Esophagus muscularis mucosa (tissue), 4 donors: Measurements from ENCODE around the gene SUGP1. TPM values are rescaled to one million over a fixed set of nuclear protein-coding genes. Genes with fewer than 3 reads are reported as not detected.
"Not testable (repeated sequence)": the region's sequence is repeated elsewhere in the genome, so short reads cannot be mapped to it uniquely, and the experiment has no call there.

Experiments
- DNase-seq: peaks from one replicate; pipeline ENCODE4 v3.0.0-alpha.2; 2017; ENCODE audit errors: extremely low spot score
- H3K27ac ChIP-seq, 4 donors: fragments of 200-600 bp; sonication (generic); replicated peaks in 1 of 4; 1 replicate in 3 of 4; 2 replicates in 1 of 4; pipeline ENCODE4 v1.5.1; 2016 to 2019; ENCODE audit warnings: mild to moderate bottlenecking in 1 of 4
- H3K27me3 ChIP-seq, 4 donors: fragments of 200-600 bp; sonication (generic); one replicate each; pipeline versions ENCODE4 v1.5.1 to v1.6.0; 2016 to 2019
- H3K36me3 ChIP-seq, 4 donors: fragments of 200-600 bp; sonication (generic); one replicate each; pipeline ENCODE4 v1.5.1; 2016 to 2019
- H3K4me1 ChIP-seq, 4 donors: fragments of 200-600 bp; sonication (generic); one replicate each; pipeline ENCODE4 v1.5.1; 2016 to 2019
- H3K4me3 ChIP-seq, 4 donors: fragments of 200-600 bp; sonication (generic); 1 replicate in 2 of 4; 2 replicates in 2 of 4; pipeline ENCODE4 v1.5.1; 2016 to 2019; ENCODE audit warnings: mild to moderate bottlenecking in 4 of 4, moderate library complexity in 1 of 4
- H3K9me3 ChIP-seq, 4 donors: fragments of 200-600 bp; sonication (generic); 1 replicate in 3 of 4; 2 replicates in 1 of 4; pipeline ENCODE4 v1.5.1; 2016 to 2019
- EP300 ChIP-seq: sonication (generic); formaldehyde crosslinking; IDR thresholded peaks from one replicate; pipeline ENCODE4 v1.6.1; 2017; ENCODE audit warnings: antibody characterized with exemption
- POLR2A ChIP-seq: fragments of 450-650 bp; IDR thresholded peaks from one replicate; pipeline ENCODE4 v1.6.1; 2017; ENCODE audit warnings: antibody characterized with exemption, moderate library complexity, mild to moderate bottlenecking, low read depth
- POLR2AphosphoS5 ChIP-seq, 2 donors: sonication (generic); formaldehyde crosslinking; IDR thresholded peaks; one replicate each; pipeline ENCODE4 v1.6.1; 2017; ENCODE audit warnings: antibody characterized with exemption in 2 of 2
- WGBS: methylation state at CpG from one replicate; pipeline ENCODE4 v1.1.5; 2018; 5-methylcytosine and 5-hydroxymethylcytosine counted together
- intact Hi-C: fragments of 100-400 bp; cut with DNase I; formaldehyde crosslinking; loops from one replicate; pipeline ENCODE4 v1.15.1; 2023
- total RNA-seq, 4 donors: library from RNA; depleted of rRNA; stranded (reverse); fragments of >200 nt; gene quantifications; one replicate each; pipeline versions ENCODE4 v1.1.0 to v1.2.1, GENCODE V29; 2016
- TF ChIP-seq, protein P1 (sequence below), 3 experiments: fragments of 200-600 bp in 2 of 3; fragments of 450-650 bp in 1 of 3; sonication (generic) in 2 of 3; IDR thresholded peaks; one replicate each; pipeline ENCODE4 v1.5.1; 2017 to 2019; ENCODE audit warnings: antibody characterized with exemption in 3 of 3, mild to moderate bottlenecking in 2 of 3, moderate library complexity in 1 of 3

SUGP1 gene
- total RNA-seq, 4 donors from 2014 or later: 26.0 to 43.8 (median 30.8) TPM

DNA sequence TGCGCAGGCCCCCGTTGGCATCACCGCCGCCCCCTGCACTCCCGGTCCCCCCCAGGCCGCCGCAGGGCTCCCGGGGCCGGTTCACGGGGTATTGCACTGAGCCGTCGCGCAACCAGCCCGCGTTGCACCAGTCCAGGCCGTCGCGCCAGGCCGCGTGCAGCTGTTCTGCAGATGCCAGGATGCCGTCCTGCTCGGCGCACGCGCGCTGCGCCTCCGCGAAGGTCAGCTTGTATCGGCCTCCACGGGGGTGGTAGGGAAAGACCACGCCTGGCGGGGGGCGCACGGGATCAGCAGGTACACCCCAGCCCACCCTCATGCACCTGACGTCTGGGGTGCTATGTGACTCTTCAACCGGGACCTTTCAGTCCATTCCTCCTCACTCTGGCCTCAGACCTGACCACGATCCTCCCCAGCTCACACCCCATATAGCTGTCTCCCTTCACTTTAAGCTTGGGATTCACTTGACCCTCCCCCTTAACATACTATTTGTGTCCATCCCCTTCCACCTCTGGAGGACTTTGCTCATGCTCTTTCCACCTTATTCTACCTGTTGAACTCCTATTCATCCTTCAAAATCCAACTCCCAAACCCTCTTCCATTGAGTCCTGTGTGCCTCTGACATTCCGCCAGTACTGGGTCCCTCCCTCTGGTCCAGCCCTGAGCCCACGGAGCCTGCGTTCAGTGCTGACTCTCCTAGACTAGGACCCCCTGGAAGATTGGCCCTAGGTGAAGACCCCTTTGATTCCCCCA lies 61.5 kb downstream of the SUGP1 start:
- intact Hi-C loops: no loop called here
- 90% methylated on average over 31 of the region's 41 CpGs for WGBS

DNA sequence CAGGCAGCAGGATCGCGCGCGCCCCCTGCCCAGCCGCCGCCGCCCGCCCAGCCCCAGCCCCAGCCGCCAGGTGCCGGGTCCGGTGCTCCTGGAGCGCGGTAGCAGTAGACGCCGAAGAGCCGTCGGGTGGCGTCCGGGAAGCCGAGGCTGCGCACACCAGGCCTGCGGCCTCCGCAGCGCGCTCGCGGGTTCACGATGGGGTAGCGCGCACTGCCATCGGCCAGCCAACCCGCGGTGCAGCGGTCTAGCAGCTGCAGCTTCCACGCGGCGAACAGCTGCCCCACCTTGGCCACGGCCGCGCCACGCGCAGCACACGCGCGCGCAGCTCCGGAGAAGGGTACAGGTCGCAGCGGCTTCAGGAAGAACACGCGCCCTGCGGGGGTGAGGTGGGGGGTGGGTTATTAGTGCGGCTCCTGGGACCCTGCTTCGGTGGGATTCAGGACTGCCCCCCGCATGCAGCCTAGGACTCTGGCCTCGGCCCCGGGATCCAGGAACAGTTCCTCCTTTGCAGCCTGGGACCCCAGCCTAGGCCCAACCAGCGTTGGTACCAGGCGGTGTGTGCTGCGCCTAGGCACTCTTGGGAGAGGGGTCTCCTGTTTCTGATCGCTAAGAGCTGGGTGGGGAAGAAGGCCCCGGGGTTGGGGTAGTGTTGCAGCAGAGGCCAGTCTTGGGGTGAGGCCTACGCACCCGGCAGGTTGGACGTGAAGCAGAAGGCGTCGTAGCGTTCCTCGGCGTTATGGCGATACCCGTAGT lies 62.3 kb downstream of the SUGP1 start:
- no peak overlapping the region for H3K27ac ChIP-seq
- TF ChIP-seq, protein P1, sequence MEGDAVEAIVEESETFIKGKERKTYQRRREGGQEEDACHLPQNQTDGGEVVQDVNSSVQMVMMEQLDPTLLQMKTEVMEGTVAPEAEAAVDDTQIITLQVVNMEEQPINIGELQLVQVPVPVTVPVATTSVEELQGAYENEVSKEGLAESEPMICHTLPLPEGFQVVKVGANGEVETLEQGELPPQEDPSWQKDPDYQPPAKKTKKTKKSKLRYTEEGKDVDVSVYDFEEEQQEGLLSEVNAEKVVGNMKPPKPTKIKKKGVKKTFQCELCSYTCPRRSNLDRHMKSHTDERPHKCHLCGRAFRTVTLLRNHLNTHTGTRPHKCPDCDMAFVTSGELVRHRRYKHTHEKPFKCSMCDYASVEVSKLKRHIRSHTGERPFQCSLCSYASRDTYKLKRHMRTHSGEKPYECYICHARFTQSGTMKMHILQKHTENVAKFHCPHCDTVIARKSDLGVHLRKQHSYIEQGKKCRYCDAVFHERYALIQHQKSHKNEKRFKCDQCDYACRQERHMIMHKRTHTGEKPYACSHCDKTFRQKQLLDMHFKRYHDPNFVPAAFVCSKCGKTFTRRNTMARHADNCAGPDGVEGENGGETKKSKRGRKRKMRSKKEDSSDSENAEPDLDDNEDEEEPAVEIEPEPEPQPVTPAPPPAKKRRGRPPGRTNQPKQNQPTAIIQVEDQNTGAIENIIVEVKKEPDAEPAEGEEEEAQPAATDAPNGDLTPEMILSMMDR (IDR thresholded peaks at IDR 0.05): no peak
- TF ChIP-seq POLR2AphosphoS5 (IDR thresholded peaks at IDR 0.05) (no peak), EP300 (no peak), POLR2A (no peak)
- H3K4me1 ChIP-seq: peaks cover 8 to 11% (median 11%) of the 10 kb centered on the region in 4 donors
- H3K4me3 ChIP-seq: no peak overlapping the region
- no peaks in the 10 kb centered on the region for H3K36me3 ChIP-seq
- WGBS: 86% methylated on average over 18 of the region's 72 CpGs
- no peak for DNase-seq
- H3K27me3 ChIP-seq: peaks cover 3 to 95% (median 17%) of the 10 kb centered on the region in 4 donors
- intact Hi-C loops: no loop called here
- H3K9me3 ChIP-seq: no peaks in the 10 kb centered on the region

More for the DNA sequence above, 61.5 kb downstream of the SUGP1 start:
- DNase-seq: no peak
- Histone ChIP-seq H3K27me3 (peaks cover 3 to 93% (median 19%) of the 10 kb centered on the region in 4 donors), H3K27ac (no peak overlapping the region), H3K4me3 (no peak overlapping the region), H3K36me3 (no peaks in the 10 kb centered on the region), H3K4me1 (peaks cover 8 to 11% (median 11%) of the 10 kb centered on the region in 4 donors), H3K9me3 (no peaks in the 10 kb centered on the region)
- TF ChIP-seq EP300 (no peak), POLR2AphosphoS5 (IDR thresholded peaks at IDR 0.05) (no peak), POLR2A (no peak)
- TF ChIP-seq, protein P1 (IDR thresholded peaks at IDR 0.05): no peak

DNA sequence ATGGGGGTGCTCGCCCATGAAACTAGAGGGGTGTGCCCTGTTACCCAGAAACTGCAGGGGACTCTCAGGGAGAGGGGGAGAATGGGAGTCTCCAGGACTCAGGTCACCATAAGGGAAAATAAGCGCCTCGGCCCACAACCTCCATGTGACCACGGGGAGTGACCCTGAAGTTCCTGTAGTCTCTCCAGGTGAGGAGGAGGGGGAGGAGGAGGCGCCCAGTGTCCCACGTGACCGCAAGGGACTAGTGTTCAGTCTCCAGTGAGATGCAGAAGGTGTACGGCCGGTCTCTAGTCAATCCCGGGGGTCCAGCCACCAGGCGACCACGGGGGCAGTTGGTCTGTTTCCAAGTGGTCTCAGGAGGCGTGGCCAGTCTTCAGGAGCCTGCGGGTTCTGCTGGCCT lies 63.2 kb downstream of the SUGP1 start:
- H3K27ac ChIP-seq: no peak overlapping the region
- no peak overlapping the region for H3K4me3 ChIP-seq
- intact Hi-C loops: no loop called here
- no peaks in the 10 kb centered on the region for H3K9me3 ChIP-seq
- TF ChIP-seq, protein P1 (IDR thresholded peaks at IDR 0.05): no peak
- TF ChIP-seq POLR2AphosphoS5 (IDR thresholded peaks at IDR 0.05) (no peak), EP300 (no peak), POLR2A (no peak)
- H3K36me3 ChIP-seq: no peaks in the 10 kb centered on the region
- H3K4me1 ChIP-seq: peaks cover 8 to 11% (median 11%) of the 10 kb centered on the region in 4 donors
- H3K27me3 ChIP-seq: peaks cover 0 to 95% (median 12%) of the 10 kb centered on the region in 4 donors
- DNase-seq: no peak
- WGBS: 65% methylated on average over 13 of the region's 14 CpGs

DNA sequence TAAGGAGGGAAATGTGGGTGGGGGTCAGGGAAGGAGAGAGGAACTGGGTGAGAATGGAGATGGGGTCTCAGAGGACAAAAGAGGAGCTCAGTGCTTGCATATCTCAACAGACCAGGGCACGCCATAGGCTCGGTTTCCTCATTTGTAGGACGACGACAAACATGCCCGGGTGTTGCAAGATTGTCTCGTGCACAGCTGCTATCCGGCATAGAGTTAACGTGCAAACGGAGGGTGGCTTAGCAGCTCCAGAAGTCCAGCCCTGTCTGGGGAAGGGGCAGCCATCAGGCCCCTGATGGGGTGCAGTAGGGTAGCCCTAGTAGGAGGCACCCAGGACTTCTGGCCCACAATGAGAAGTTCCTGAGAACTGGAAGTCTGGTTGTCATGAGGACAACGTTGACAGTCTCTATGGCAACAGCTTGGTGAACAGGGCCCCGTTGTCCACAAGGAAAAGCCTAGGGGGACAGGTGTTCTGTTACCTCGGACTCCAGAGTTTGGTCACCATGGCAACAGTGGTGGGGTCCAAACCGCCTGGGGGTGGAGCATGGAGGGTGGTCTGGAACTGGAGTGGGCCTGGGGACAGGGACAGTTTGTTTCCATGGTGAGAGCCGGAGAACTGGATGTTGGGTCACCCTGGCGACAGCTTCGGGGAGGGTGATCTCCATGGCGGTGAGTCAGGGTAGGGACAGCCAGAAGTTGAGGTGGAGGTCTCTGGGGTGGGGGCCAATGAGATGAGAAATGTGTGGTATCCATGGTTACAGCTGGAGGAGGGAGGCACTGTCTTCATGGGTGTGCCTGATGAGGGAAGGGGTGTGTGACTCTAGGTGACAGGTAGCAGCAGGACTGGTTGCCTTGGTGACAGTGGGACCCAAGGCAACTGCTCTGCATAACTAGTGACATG lies 64.0 kb downstream of the SUGP1 start:
- 58% methylated on average over 16 of the region's 17 CpGs for WGBS
- peaks cover 0 to 94% (median 8%) of the 10 kb centered on the region in 4 donors for H3K27me3 ChIP-seq
- intact Hi-C loops: no loop called here

DNA sequence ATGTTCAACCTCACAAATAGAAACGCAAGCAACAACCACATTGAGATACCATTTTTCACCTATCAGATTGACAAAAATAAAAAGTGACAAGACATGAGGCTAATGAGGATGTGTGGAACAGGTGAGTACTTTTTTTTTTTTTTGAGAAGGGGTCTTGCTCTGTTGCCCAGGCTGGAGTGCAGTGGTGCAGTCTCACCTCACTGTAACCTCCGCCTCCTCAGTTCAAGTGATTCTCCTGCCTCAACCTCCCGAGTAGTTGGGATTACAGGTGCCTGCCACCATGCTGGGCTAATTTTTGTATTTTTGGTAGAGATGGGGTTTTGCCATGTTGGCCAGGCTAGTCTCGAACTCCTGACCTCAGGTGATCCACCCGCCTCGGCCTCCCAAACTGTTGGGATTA lies 66.9 kb downstream of the SUGP1 start:
- WGBS: 83% methylated on average over 6 of the region's 6 CpGs
- H3K36me3 ChIP-seq, H3K27ac ChIP-seq, DNase-seq, H3K4me1 ChIP-seq, H3K9me3 ChIP-seq, H3K4me3 ChIP-seq, intact Hi-C loops: not testable (repeated sequence)
- peaks cover 0 to 91% (median 6%) of the 10 kb centered on the region in 4 donors for H3K27me3 ChIP-seq

More for the DNA sequence above, 64.0 kb downstream of the SUGP1 start:
- Histone ChIP-seq H3K36me3 (no peaks in the 10 kb centered on the region), H3K4me3 (no peak overlapping the region), H3K4me1 (peaks cover 4 to 5% (median 5%) of the 10 kb centered on the region in 4 donors), H3K27ac (no peak overlapping the region), H3K9me3 (no peaks in the 10 kb centered on the region)
- TF ChIP-seq POLR2A (no peak), EP300 (no peak), POLR2AphosphoS5 (IDR thresholded peaks at IDR 0.05) (no peak)
- TF ChIP-seq, protein P1 (IDR thresholded peaks at IDR 0.05): no peak
- no peak for DNase-seq
